GM18511 (cell line): Measurements from ENCODE around the gene P3H3.

Source experiments
- ATAC-seq: cut with Tn5 transposase; IDR thresholded peaks from one replicate; pipeline ENCODE4 v1.9.1; 2021; ENCODE audit warnings: mild to moderate bottlenecking, moderate library complexity; ENCODE audit not compliant: unreplicated experiment

The P3H3 gene

GRCh38 chr12:6827982-6828780, at the start of gene P3H3:
P3H3 (plus strand) TSS chr12:6828407; CDS start chr12:6828441, 34 bp downstream.
- no peak for ATAC-seq

- ATAC-seq, result peak; percentile 85
Observed at GRCh38 chr12:6778574-6779550, 49.3 kb upstream of the P3H3 start.

GRCh38 chr12:6779708-6780432, 48.3 kb upstream of the P3H3 start:
- ATAC-seq, result no peak

GRCh38 chr12:6780573-6780972, 47.6 kb upstream of the P3H3 start:
- no peak for ATAC-seq

GRCh38 chr12:6782119-6782518, 46.1 kb upstream of the P3H3 start:
- ATAC-seq, result no peak

- ATAC-seq, result no peak
Observed at GRCh38 chr12:6782850-6783566, 45.2 kb upstream of the P3H3 start.

GRCh38 chr12:6783828-6784227, 44.4 kb upstream of the P3H3 start:
- no peak for ATAC-seq

GRCh38 chr12:6784296-6784695, 43.9 kb upstream of the P3H3 start:
- no peak for ATAC-seq

GRCh38 chr12:6784761-6785160, 43.4 kb upstream of the P3H3 start:
- ATAC-seq, result no peak

GRCh38 chr12:6786416-6787094, 41.7 kb upstream of the P3H3 start:
- no peak for ATAC-seq

GRCh38 chr12:6787309-6787708, 40.9 kb upstream of the P3H3 start:
- ATAC-seq, result no peak

- no peak for ATAC-seq
Observed at GRCh38 chr12:6788972-6789924, 39.0 kb upstream of the P3H3 start, which contains the start of gene CD4. CD4 (plus strand) TSS chr12:6789528; CDS start chr12:6800139, 10,611 bp downstream.

- ATAC-seq, result no peak
Observed at GRCh38 chr12:6790496-6791150, 37.6 kb upstream of the P3H3 start.

- ATAC-seq, result no peak
Observed at GRCh38 chr12:6791931-6792520, 36.2 kb upstream of the P3H3 start.

GRCh38 chr12:6792522-6793201, 35.5 kb upstream of the P3H3 start:
- peak; percentile 61 for ATAC-seq

- ATAC-seq, result no peak
Observed at GRCh38 chr12:6795088-6795487, 33.1 kb upstream of the P3H3 start.

GRCh38 chr12:6796576-6796975, 31.6 kb upstream of the P3H3 start:
- no peak for ATAC-seq
